ENCODE results near the gene TDRD12.
"Not testable (repeated sequence)": the region's sequence is repeated elsewhere in the genome, so short reads cannot be mapped to it uniquely, and the experiment has no call there.

TDRD12 gene

GRCh38 chr19:32865326-32865725 lies 145.8 kb downstream of the TDRD12 start:
- no peak for TF ChIP-seq ZNF274 (IDR thresholded peaks at IDR 0.05; ENCODE audit: low read depth, low read length)
- no peak overlapping the region for H3K4me3 ChIP-seq (ENCODE audit: low read length)

GRCh38 chr19:32866061-32866460 lies 146.5 kb downstream of the TDRD12 start:
- no peak for TF ChIP-seq ZNF274 (IDR thresholded peaks at IDR 0.05; ENCODE audit: low read depth, low read length)

GRCh38 chr19:32866564-32867265 lies 147.1 kb downstream of the TDRD12 start:
- TF ChIP-seq ZNF274 (IDR thresholded peaks at IDR 0.05; ENCODE audit: low read depth, low read length), result no peak
- H3K4me3 ChIP-seq (ENCODE audit: low read length), result no peak overlapping the region

More at GRCh38 chr19:32866061-32866460, 146.5 kb downstream of the TDRD12 start:
- no peak overlapping the region for H3K4me3 ChIP-seq (ENCODE audit: low read length)

- not testable (repeated sequence) for H3K4me3 ChIP-seq (ENCODE audit: low read length)
Observed at GRCh38 chr19:32867436-32867835, 147.9 kb downstream of the TDRD12 start.

GRCh38 chr19:32868206-32868950 lies 148.8 kb downstream of the TDRD12 start:
- no peak for TF ChIP-seq ZNF274 (IDR thresholded peaks at IDR 0.05; ENCODE audit: low read depth, low read length)
- no peak overlapping the region for H3K4me3 ChIP-seq (ENCODE audit: low read length)

- no peak within 1 kb of the TSS for H3K4me3 ChIP-seq (ENCODE audit: low read length)
- TF ChIP-seq ZNF274 (IDR thresholded peaks at IDR 0.05; ENCODE audit: low read depth, low read length), result no peak
Observed at GRCh38 chr19:32869369-32869965, 149.9 kb downstream of the TDRD12 start, which contains the start of gene SLC7A9. TSS of gene SLC7A9 (minus strand) at chr19:32869767. CDS start at chr19:32868534, 1,233 bp downstream.

- no peak for TF ChIP-seq ZNF274 (IDR thresholded peaks at IDR 0.05; ENCODE audit: low read depth, low read length)
- H3K4me3 ChIP-seq (ENCODE audit: low read length), result no peak overlapping the region
Observed at GRCh38 chr19:32869966-32870573, 150.5 kb downstream of the TDRD12 start.

GRCh38 chr19:32870981-32871451 lies 151.4 kb downstream of the TDRD12 start:
- no peak for TF ChIP-seq ZNF274 (IDR thresholded peaks at IDR 0.05; ENCODE audit: low read depth, low read length)
- H3K4me3 ChIP-seq (ENCODE audit: low read length), result no peak overlapping the region

- TF ChIP-seq ZNF274 (IDR thresholded peaks at IDR 0.05; ENCODE audit: low read depth, low read length), result no peak
- no peak overlapping the region for H3K4me3 ChIP-seq (ENCODE audit: low read length)
Observed at GRCh38 chr19:32872391-32872790, 152.8 kb downstream of the TDRD12 start.

- TF ChIP-seq ZNF274 (IDR thresholded peaks at IDR 0.05; ENCODE audit: low read depth, low read length), result no peak
- H3K4me3 ChIP-seq (ENCODE audit: low read length), result no peak overlapping the region
Observed at GRCh38 chr19:32873247-32873959, 153.8 kb downstream of the TDRD12 start.

- no peak for TF ChIP-seq ZNF274 (IDR thresholded peaks at IDR 0.05; ENCODE audit: low read depth, low read length)
Observed at GRCh38 chr19:32874605-32875004, 155.0 kb downstream of the TDRD12 start.

GRCh38 chr19:32875428-32875827 lies 155.9 kb downstream of the TDRD12 start:
- no peak overlapping the region for H3K4me3 ChIP-seq (ENCODE audit: low read length)
- no peak for TF ChIP-seq ZNF274 (IDR thresholded peaks at IDR 0.05; ENCODE audit: low read depth, low read length)

More at GRCh38 chr19:32874605-32875004, 155.0 kb downstream of the TDRD12 start:
- no peak overlapping the region for H3K4me3 ChIP-seq (ENCODE audit: low read length)

GRCh38 chr19:32876236-32876918 lies 156.8 kb downstream of the TDRD12 start:
- TF ChIP-seq ZNF274 (IDR thresholded peaks at IDR 0.05; ENCODE audit: low read depth, low read length), result no peak
- no peak overlapping the region for H3K4me3 ChIP-seq (ENCODE audit: low read length)
